ENCODE data around the gene NDUFA6.
A peak's percentile ranks its signal among the peaks of the same experiment; 100 is the strongest.

The NDUFA6 gene

DNA sequence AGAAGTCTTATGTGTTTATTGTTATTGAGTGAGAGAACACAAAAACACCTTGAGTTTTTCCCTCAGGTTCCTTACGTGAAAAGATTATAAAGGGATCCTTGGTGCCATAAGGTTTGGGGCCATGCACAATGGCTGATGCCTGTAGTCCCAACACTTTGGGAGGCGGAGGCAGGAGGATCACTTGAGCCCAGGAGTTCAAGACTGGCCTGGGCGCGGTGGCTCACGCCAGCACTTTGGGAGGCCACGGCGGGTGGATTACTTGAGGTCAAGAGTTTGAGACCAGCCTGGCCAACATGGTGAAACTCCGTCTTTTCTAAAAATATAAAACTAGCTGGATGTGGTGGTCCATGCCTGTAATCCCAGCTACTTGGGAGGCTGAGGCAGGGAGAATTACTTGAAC, 5.7 kb downstream of the NDUFA6 start:
- no peak for DNase-seq
- H4K20me1 ChIP-seq (ENCODE audit: insufficient read depth, low read length): no peaks in the 10 kb centered on the region
- no peak overlapping the region for H3K9ac ChIP-seq (ENCODE audit: low read length)
- H3K4me3 ChIP-seq (ENCODE audit: low read length): no peak overlapping the region
- H3K4me1 ChIP-seq (ENCODE audit: low read length): peaks cover 9% of the 10 kb centered on the region
- H3K4me2 ChIP-seq (ENCODE audit: low read depth, low read length): no peak overlapping the region
- peaks cover 20% of the 10 kb centered on the region for H3F3A ChIP-seq (ENCODE audit: insufficient read depth, low read length)
- peaks cover 18% of the 10 kb centered on the region for H3K36me3 ChIP-seq (replicated peaks; ENCODE audit: insufficient read depth, low read length)
- H3K9me2 ChIP-seq (replicated peaks; ENCODE audit: insufficient read depth, low read length): no peaks in the 10 kb centered on the region
- no peak overlapping the region for H2AFZ ChIP-seq (ENCODE audit: low read length)
- H3K9me3 ChIP-seq (replicated peaks; ENCODE audit: insufficient read depth, low read length): no peaks in the 10 kb centered on the region
- H3K27ac ChIP-seq (ENCODE audit: low read length): no peak overlapping the region
- TF ChIP-seq, protein P1, sequence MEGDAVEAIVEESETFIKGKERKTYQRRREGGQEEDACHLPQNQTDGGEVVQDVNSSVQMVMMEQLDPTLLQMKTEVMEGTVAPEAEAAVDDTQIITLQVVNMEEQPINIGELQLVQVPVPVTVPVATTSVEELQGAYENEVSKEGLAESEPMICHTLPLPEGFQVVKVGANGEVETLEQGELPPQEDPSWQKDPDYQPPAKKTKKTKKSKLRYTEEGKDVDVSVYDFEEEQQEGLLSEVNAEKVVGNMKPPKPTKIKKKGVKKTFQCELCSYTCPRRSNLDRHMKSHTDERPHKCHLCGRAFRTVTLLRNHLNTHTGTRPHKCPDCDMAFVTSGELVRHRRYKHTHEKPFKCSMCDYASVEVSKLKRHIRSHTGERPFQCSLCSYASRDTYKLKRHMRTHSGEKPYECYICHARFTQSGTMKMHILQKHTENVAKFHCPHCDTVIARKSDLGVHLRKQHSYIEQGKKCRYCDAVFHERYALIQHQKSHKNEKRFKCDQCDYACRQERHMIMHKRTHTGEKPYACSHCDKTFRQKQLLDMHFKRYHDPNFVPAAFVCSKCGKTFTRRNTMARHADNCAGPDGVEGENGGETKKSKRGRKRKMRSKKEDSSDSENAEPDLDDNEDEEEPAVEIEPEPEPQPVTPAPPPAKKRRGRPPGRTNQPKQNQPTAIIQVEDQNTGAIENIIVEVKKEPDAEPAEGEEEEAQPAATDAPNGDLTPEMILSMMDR (IDR thresholded peaks at IDR 0.05; ENCODE audit: low read length): no peak
- no peak for TF ChIP-seq EZH2phosphoT487 (IDR thresholded peaks at IDR 0.05; ENCODE audit: low read length)
- peaks cover 82% of the 10 kb centered on the region for H3K79me2 ChIP-seq (ENCODE audit: low read length)
- H3K27me3 ChIP-seq (replicated peaks; ENCODE audit: insufficient read depth, low read length): no peaks in the 10 kb centered on the region

DNA sequence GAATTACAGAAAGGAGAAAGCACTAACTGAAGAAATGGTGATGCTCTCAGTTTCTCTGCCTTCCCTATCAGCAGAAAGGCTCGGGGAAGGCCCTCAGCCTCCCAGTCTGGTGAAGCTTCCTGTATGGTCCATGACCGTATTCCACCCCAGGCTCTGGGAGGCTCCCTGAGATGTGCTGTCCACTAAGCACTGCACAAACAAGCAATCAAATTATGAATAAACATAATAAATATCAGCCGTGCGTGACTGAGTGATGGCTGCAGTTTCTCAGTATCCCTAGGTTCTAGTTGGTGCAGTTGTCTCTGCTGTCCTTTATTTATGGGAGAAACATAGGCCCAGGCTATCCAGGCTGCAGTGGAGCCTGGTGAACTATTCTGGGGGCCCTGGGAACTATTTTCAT, 7.5 kb downstream of the NDUFA6 start:
- TF ChIP-seq, protein P1 (IDR thresholded peaks at IDR 0.05; ENCODE audit: low read length): no peak
- TF ChIP-seq EZH2phosphoT487 (IDR thresholded peaks at IDR 0.05; ENCODE audit: low read length) (no peak), EZH2 (optimal IDR thresholded peaks at IDR 0.05; ENCODE audit: low read depth, low read length) (no peak)
- Histone ChIP-seq H3K27me3 (replicated peaks; ENCODE audit: insufficient read depth, low read length) (no peaks in the 10 kb centered on the region), H3K9ac (ENCODE audit: low read length) (no peak overlapping the region), H2AFZ (ENCODE audit: low read length) (no peak overlapping the region), H3K9me2 (replicated peaks; ENCODE audit: insufficient read depth, low read length) (no peaks in the 10 kb centered on the region), H4K20me1 (ENCODE audit: insufficient read depth, low read length) (no peaks in the 10 kb centered on the region), H3K36me3 (replicated peaks; ENCODE audit: insufficient read depth, low read length) (peaks cover 8% of the 10 kb centered on the region; the same call in 1 of the 2 replicates), H3K4me1 (ENCODE audit: low read length) (peaks cover 7% of the 10 kb centered on the region), H3K4me3 (ENCODE audit: low read length) (no peak overlapping the region), H3K79me2 (ENCODE audit: low read length) (peaks cover 66% of the 10 kb centered on the region), H3K27ac (ENCODE audit: low read length) (no peak overlapping the region), H3F3A (ENCODE audit: insufficient read depth, low read length) (peaks cover 27% of the 10 kb centered on the region), H3K9me3 (replicated peaks; ENCODE audit: insufficient read depth, low read length) (no peaks in the 10 kb centered on the region), H3K4me2 (ENCODE audit: low read depth, low read length) (no peak overlapping the region)
- DNase-seq: no peak

- Histone ChIP-seq H3K9ac (ENCODE audit: low read length) (peak overlapping the region; percentile 94), H3K27ac (ENCODE audit: low read length) (peak overlapping the region; percentile 84)
- peak; percentile 16 for DNase-seq
Measured at GRCh38 chr22:42080287-42080686, 10.3 kb downstream of the NDUFA6 start.

More at GRCh38 chr22:42080287-42080686, 10.3 kb downstream of the NDUFA6 start:
- Histone ChIP-seq H3K36me3 (replicated peaks; ENCODE audit: insufficient read depth, low read length) (no peaks in the 10 kb centered on the region), H3K4me2 (ENCODE audit: low read depth, low read length) (peak overlapping the region; percentile 91), H3K4me1 (ENCODE audit: low read length) (peaks cover 7% of the 10 kb centered on the region), H3K27me3 (replicated peaks; ENCODE audit: insufficient read depth, low read length) (no peaks in the 10 kb centered on the region), H3F3A (ENCODE audit: insufficient read depth, low read length) (peaks cover 19% of the 10 kb centered on the region), H3K4me3 (ENCODE audit: low read length) (peak overlapping the region; percentile 94), H3K9me3 (replicated peaks; ENCODE audit: insufficient read depth, low read length) (no peaks in the 10 kb centered on the region), H2AFZ (ENCODE audit: low read length) (peak overlapping the region; percentile 91), H4K20me1 (ENCODE audit: insufficient read depth, low read length) (no peaks in the 10 kb centered on the region), H3K79me2 (ENCODE audit: low read length) (peaks cover 47% of the 10 kb centered on the region), H3K9me2 (replicated peaks; ENCODE audit: insufficient read depth, low read length) (no peaks in the 10 kb centered on the region)
- TF ChIP-seq EZH2phosphoT487 (IDR thresholded peaks at IDR 0.05; ENCODE audit: low read length) (no peak), EZH2 (optimal IDR thresholded peaks at IDR 0.05; ENCODE audit: low read depth, low read length) (no peak)
- TF ChIP-seq, protein P1 (IDR thresholded peaks at IDR 0.05; ENCODE audit: low read length): no peak

All from MM.1S (cell line).